ENCODE data around the gene MYLK2.

- TF ChIP-seq CTCF (conservative IDR thresholded peaks at IDR 0.05) = no peak
- no peak for TF ChIP-seq EZH2 (IDR thresholded peaks at IDR 0.05; ENCODE audit: low read depth)
Observed at GRCh38 chr20:31868853-31869672, 49.9 kb downstream of the MYLK2 start.

Data from PC-9 (cell line).